Liver (tissue), 9 donors: ENCODE data around the gene SAPCD2. TPM values are rescaled to one million over a fixed set of nuclear protein-coding genes. Genes with fewer than 3 reads are reported as not detected.

Source experiments
- DNase-seq: peaks from one replicate; pipeline ENCODE4 v3.0.0-alpha.2; 2017; ENCODE audit warnings: low spot score
- H3K27ac ChIP-seq, 2 donors: one replicate each; pipeline ENCODE4 v1.7.0; 2013; ENCODE audit warnings: inconsistent platforms in 2 of 2, low read length in 2 of 2, control low read depth in 1 of 2, low read depth in 1 of 2, mild to moderate bottlenecking in 1 of 2
- H3K27me3 ChIP-seq, 4 donors: one replicate each; pipeline versions ENCODE4 v1.6.1 to v1.7.0; 2013; ENCODE audit warnings: low read length in 3 of 4, inconsistent platforms in 1 of 4, mild to moderate bottlenecking in 1 of 4, moderate library complexity in 1 of 4; ENCODE audit not compliant: control insufficient read depth in 4 of 4, insufficient read depth in 4 of 4
- H3K36me3 ChIP-seq, 4 donors: one replicate each; pipeline versions ENCODE4 v1.6.1 to v1.7.0; 2013; ENCODE audit warnings: low read length in 3 of 4, mild to moderate bottlenecking in 3 of 4, low read depth in 1 of 4, moderate library complexity in 1 of 4; ENCODE audit not compliant: control insufficient read depth in 4 of 4, insufficient read depth in 3 of 4
- H3K4me1 ChIP-seq, 4 donors: one replicate each; pipeline versions ENCODE4 v1.6.1 to v1.7.0; 2013; ENCODE audit warnings: low read length in 3 of 4, mild to moderate bottlenecking in 3 of 4, moderate library complexity in 1 of 4; ENCODE audit not compliant: control insufficient read depth in 4 of 4, insufficient read depth in 4 of 4
- H3K4me3 ChIP-seq, 3 donors: one replicate each; pipeline versions ENCODE4 v1.6.1 to v1.7.0; 2013; ENCODE audit warnings: low read length in 3 of 3, control low read depth in 1 of 3, low read depth in 1 of 3, mild to moderate bottlenecking in 1 of 3
- H3K9ac ChIP-seq, 2 donors: one replicate each; pipeline ENCODE4 v1.7.0; 2013; ENCODE audit warnings: low read length in 2 of 2, mild to moderate bottlenecking in 2 of 2, moderate library complexity in 2 of 2, control low read depth in 1 of 2, low read depth in 1 of 2
- H3K9me3 ChIP-seq, 4 donors: one replicate each; pipeline versions ENCODE4 v1.6.1 to v1.7.0; 2013; ENCODE audit warnings: low read length in 3 of 4; ENCODE audit not compliant: control insufficient read depth in 4 of 4
- EGR1 ChIP-seq, 2 donors: IDR thresholded peaks; 2 replicates each; pipeline ENCODE4 v1.6.1; 2016 to 2018; ENCODE audit warnings: antibody characterized with exemption in 2 of 2, low read depth in 2 of 2
- FOXA1 ChIP-seq: IDR thresholded peaks from 2 replicates; pipeline ENCODE4 v1.6.1; 2016; ENCODE audit warnings: antibody characterized with exemption
- FOXA2 ChIP-seq: IDR thresholded peaks from 2 replicates; pipeline ENCODE4 v1.6.1; 2016; ENCODE audit warnings: antibody characterized with exemption
- GABPA ChIP-seq, 2 donors: IDR thresholded peaks in 1 of 2; conservative IDR thresholded peaks in 1 of 2; 2 replicates each; pipeline ENCODE4 v1.6.1; 2016; ENCODE audit warnings: antibody characterized with exemption in 2 of 2, mild to moderate bottlenecking in 1 of 2, moderate library complexity in 1 of 2
- HNF4A ChIP-seq, 2 donors: conservative IDR thresholded peaks; 2 replicates each; pipeline ENCODE4 v1.6.1; 2016; ENCODE audit warnings: antibody characterized with exemption in 2 of 2, mild to moderate bottlenecking in 2 of 2
- JUND ChIP-seq, 2 donors: IDR thresholded peaks; 2 replicates each; pipeline ENCODE4 v1.6.1; 2016; ENCODE audit warnings: antibody characterized with exemption in 2 of 2
- NR2F2 ChIP-seq: IDR thresholded peaks from 2 replicates; pipeline ENCODE4 v1.6.1; 2016; ENCODE audit warnings: antibody characterized with exemption
- RXRA ChIP-seq, 2 donors: IDR thresholded peaks; 2 replicates each; pipeline ENCODE4 v1.6.1; 2017 to 2018; ENCODE audit warnings: antibody characterized with exemption in 2 of 2, mild to moderate bottlenecking in 1 of 2
- SP1 ChIP-seq: IDR thresholded peaks from 2 replicates; pipeline ENCODE4 v1.6.1; 2018; ENCODE audit warnings: antibody characterized with exemption, mild to moderate bottlenecking
- TAF1 ChIP-seq: conservative IDR thresholded peaks from 2 replicates; pipeline ENCODE4 v1.6.1; 2016; ENCODE audit warnings: antibody characterized with exemption, mild to moderate bottlenecking
- whole genome bisulfite sequencing: extraction: QIAGEN DNeasy Blood & Tissue Kit; methylation state at CpG from one replicate; pipeline ENCODE4 v1.1.7; 2013; 5-methylcytosine and 5-hydroxymethylcytosine counted together
- polyA plus RNA-seq, 2 donors: library from polyadenylated mRNA; stranded (reverse) in 1 of 2; unstranded in 1 of 2; fragments of 200-250 nt in 1 of 2; fragments of >200 nt in 1 of 2; fragmentation: Nextera tagmentation in 1 of 2; extraction: Ambion mirVana in 1 of 2; gene quantifications; one replicate each; pipeline versions ENCODE4 v1.2.1 to v1.2.3, GENCODE V29; 2013 to 2015
- total RNA-seq, 2 donors: library from RNA; depleted of rRNA; stranded (reverse); fragments of >200 nt; gene quantifications; one replicate each; pipeline ENCODE4 v1.2.3, GENCODE V29; 2014
- TF ChIP-seq, protein P1 (sequence below): fragments of 150-350 bp; IDR thresholded peaks from 2 replicates; pipeline ENCODE4 v1.5.1; 2017; ENCODE audit warnings: improper control_type of control experiment, low read depth, low read length; ENCODE audit not compliant: missing input control
- TF ChIP-seq, protein P2 (sequence below): IDR thresholded peaks from 2 replicates; pipeline ENCODE4 v1.6.1; 2016; ENCODE audit warnings: antibody characterized with exemption, mild to moderate bottlenecking
- TF ChIP-seq, protein P3 (sequence below): IDR thresholded peaks from 2 replicates; pipeline ENCODE4 v1.6.1; 2016; ENCODE audit warnings: antibody characterized with exemption
- TF ChIP-seq, protein P4 (sequence below): IDR thresholded peaks from 2 replicates; pipeline ENCODE4 v1.6.1; 2016; ENCODE audit warnings: antibody characterized with exemption
- donor health status: healthy.
- donor health status: healthy.
- donor health status: healthy.
- donor health status: healthy.
- donor health status: healthy.

Gene SAPCD2
- total and polyA plus RNA-seq, 4 donors, result 0.06 to 1.8 (median 0.23) TPM

DNA sequence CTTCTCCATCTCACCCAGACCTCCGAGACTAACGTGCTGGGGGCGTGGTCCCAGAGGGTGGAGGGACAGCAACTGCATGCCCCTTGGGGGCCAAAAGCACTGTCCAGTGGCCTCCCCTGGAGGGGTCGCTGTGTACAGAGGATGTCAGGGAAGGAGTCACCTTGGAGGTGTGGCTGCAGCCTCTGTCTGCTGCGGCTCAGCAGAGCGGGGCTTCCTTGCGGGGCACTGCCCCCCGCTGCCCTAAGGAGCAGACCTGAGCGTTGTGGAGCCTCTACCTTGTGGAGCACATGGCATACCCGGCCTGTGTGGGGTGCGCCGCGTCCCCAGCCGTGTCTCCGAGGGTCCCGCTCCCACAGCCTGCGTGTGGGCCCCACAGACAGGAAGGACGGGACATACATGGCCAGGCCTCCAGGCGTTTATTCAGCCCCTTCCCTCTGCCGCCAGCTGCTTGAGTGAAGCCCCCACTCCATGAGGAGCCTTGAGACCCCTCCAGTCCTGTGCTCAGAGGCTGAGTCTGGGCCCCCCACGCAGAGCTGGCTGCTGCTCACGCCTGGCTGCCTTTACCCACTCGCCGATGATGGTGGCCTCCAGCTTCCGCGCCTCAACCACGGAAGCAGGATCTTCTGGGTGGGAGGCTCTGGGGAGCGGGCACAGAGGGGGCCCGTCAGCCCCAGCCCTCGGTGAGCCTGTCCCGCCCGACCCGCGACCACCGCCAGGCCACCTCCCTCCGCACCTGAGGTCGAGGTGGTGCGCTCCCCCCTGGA is 40.0 kb upstream of the SAPCD2 start:
- Histone ChIP-seq H3K4me1 (peaks cover 4 to 7% (median 5%) of the 10 kb centered on the region in 4 donors), H3K9ac (no peak overlapping the region), H3K27ac (no peak overlapping the region), H3K27me3 (no peaks in the 10 kb centered on the region), H3K4me3 (no peak overlapping the region), H3K9me3 (no peaks in the 10 kb centered on the region), H3K36me3 (peaks cover 6 to 26% (median 12%) of the 10 kb centered on the region in 4 donors)
- WGBS, result 93% methylated on average over 38 of the region's 38 CpGs
- DNase-seq, result no peak
- no peak for TF ChIP-seq FOXA2
- TF ChIP-seq, protein P1, sequence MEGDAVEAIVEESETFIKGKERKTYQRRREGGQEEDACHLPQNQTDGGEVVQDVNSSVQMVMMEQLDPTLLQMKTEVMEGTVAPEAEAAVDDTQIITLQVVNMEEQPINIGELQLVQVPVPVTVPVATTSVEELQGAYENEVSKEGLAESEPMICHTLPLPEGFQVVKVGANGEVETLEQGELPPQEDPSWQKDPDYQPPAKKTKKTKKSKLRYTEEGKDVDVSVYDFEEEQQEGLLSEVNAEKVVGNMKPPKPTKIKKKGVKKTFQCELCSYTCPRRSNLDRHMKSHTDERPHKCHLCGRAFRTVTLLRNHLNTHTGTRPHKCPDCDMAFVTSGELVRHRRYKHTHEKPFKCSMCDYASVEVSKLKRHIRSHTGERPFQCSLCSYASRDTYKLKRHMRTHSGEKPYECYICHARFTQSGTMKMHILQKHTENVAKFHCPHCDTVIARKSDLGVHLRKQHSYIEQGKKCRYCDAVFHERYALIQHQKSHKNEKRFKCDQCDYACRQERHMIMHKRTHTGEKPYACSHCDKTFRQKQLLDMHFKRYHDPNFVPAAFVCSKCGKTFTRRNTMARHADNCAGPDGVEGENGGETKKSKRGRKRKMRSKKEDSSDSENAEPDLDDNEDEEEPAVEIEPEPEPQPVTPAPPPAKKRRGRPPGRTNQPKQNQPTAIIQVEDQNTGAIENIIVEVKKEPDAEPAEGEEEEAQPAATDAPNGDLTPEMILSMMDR, result no peak
- TF ChIP-seq, protein P2, sequence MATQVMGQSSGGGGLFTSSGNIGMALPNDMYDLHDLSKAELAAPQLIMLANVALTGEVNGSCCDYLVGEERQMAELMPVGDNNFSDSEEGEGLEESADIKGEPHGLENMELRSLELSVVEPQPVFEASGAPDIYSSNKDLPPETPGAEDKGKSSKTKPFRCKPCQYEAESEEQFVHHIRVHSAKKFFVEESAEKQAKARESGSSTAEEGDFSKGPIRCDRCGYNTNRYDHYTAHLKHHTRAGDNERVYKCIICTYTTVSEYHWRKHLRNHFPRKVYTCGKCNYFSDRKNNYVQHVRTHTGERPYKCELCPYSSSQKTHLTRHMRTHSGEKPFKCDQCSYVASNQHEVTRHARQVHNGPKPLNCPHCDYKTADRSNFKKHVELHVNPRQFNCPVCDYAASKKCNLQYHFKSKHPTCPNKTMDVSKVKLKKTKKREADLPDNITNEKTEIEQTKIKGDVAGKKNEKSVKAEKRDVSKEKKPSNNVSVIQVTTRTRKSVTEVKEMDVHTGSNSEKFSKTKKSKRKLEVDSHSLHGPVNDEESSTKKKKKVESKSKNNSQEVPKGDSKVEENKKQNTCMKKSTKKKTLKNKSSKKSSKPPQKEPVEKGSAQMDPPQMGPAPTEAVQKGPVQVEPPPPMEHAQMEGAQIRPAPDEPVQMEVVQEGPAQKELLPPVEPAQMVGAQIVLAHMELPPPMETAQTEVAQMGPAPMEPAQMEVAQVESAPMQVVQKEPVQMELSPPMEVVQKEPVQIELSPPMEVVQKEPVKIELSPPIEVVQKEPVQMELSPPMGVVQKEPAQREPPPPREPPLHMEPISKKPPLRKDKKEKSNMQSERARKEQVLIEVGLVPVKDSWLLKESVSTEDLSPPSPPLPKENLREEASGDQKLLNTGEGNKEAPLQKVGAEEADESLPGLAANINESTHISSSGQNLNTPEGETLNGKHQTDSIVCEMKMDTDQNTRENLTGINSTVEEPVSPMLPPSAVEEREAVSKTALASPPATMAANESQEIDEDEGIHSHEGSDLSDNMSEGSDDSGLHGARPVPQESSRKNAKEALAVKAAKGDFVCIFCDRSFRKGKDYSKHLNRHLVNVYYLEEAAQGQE, result no peak
- TF ChIP-seq, protein P3, sequence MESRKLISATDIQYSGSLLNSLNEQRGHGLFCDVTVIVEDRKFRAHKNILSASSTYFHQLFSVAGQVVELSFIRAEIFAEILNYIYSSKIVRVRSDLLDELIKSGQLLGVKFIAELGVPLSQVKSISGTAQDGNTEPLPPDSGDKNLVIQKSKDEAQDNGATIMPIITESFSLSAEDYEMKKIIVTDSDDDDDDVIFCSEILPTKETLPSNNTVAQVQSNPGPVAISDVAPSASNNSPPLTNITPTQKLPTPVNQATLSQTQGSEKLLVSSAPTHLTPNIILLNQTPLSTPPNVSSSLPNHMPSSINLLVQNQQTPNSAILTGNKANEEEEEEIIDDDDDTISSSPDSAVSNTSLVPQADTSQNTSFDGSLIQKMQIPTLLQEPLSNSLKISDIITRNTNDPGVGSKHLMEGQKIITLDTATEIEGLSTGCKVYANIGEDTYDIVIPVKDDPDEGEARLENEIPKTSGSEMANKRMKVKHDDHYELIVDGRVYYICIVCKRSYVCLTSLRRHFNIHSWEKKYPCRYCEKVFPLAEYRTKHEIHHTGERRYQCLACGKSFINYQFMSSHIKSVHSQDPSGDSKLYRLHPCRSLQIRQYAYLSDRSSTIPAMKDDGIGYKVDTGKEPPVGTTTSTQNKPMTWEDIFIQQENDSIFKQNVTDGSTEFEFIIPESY, result no peak
- TF ChIP-seq JUND (IDR thresholded peaks at IDR 0.05), result no peak
- no peak for TF ChIP-seq GABPA (IDR thresholded peaks at IDR 0.05 in 1 of 2, conservative IDR thresholded peaks at IDR 0.05 in 1 of 2)
- no peak for TF ChIP-seq RXRA (IDR thresholded peaks at IDR 0.05)
- TF ChIP-seq FOXA1, result no peak
- no peak for TF ChIP-seq TAF1
- no peak for TF ChIP-seq HNF4A (conservative IDR thresholded peaks at IDR 0.05)
- TF ChIP-seq EGR1 (IDR thresholded peaks at IDR 0.05; ENCODE audit: low read depth in 2 of 2), result no peak
- TF ChIP-seq, protein P4, sequence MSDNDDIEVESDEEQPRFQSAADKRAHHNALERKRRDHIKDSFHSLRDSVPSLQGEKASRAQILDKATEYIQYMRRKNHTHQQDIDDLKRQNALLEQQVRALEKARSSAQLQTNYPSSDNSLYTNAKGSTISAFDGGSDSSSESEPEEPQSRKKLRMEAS, result no peak
- no peak for TF ChIP-seq NR2F2
- TF ChIP-seq SP1, result no peak
